K562 (cell line): ENCODE measurements around the gene EEF2. TPM values are rescaled to one million over a fixed set of nuclear protein-coding genes. Genes with fewer than 3 reads are reported as not detected.

Experiments
- BRCA1 ChIP-seq, 2 experiments: fragments of 450-650 bp in 1 of 2; sonication (generic) in 1 of 2; formaldehyde crosslinking in 1 of 2; IDR thresholded peaks; 2 replicates each; pipeline versions ENCODE4 v1.5.0 to v1.6.1; 2017 to 2020; ENCODE audit warnings: mild to moderate bottlenecking in 1 of 2, missing genetic modification reagents in 1 of 2
- HMGN3 ChIP-seq: IDR thresholded peaks from 2 replicates; pipeline ENCODE4 v1.6.1; 2011; ENCODE audit warnings: borderline replicate concordance, low read depth, mild to moderate bottlenecking, mixed read lengths, low read length; ENCODE audit not compliant: insufficient read length; ENCODE audit errors: extremely low read depth
- KAT7 ChIP-seq: sonication (generic); formaldehyde crosslinking; IDR thresholded peaks from 2 replicates; pipeline ENCODE4 v1.8.0; 2022; ENCODE audit warnings: missing genetic modification reagents, mild to moderate bottlenecking, borderline replicate concordance
- POLR2AphosphoS5 ChIP-seq: IDR thresholded peaks from 2 replicates; pipeline ENCODE4 v1.6.1; 2011; ENCODE audit warnings: mild to moderate bottlenecking, low read depth, low read length, moderate library complexity; ENCODE audit not compliant: control insufficient read depth, insufficient read depth
- PRPF4 ChIP-seq: fragments of 200-400 bp; formaldehyde crosslinking; IDR thresholded peaks from one replicate; pipeline ENCODE4 v1.6.1; 2017; ENCODE audit warnings: low read length, low read depth, mild to moderate bottlenecking; ENCODE audit not compliant: insufficient read depth, poor library complexity, severe bottlenecking
- SAFB ChIP-seq: fragments of 200-400 bp; formaldehyde crosslinking; IDR thresholded peaks from 2 replicates; pipeline ENCODE4 v1.6.1; 2017; ENCODE audit warnings: low read depth, low read length, borderline replicate concordance
- SAFB2 ChIP-seq: fragments of 200-400 bp; formaldehyde crosslinking; IDR thresholded peaks from 2 replicates; pipeline ENCODE4 v1.6.1; 2018; ENCODE audit warnings: borderline replicate concordance, low read length, low read depth, moderate library complexity; ENCODE audit not compliant: severe bottlenecking
- XRCC3 ChIP-seq: fragments of 450-650 bp; IDR thresholded peaks from 2 replicates; pipeline ENCODE4 v1.6.1; 2017; ENCODE audit warnings: mild to moderate bottlenecking, moderate library complexity
- ZFX ChIP-seq: sonication (generic); formaldehyde crosslinking; IDR thresholded peaks from 2 replicates; pipeline ENCODE4 v1.8.0; 2022; ENCODE audit warnings: mild to moderate bottlenecking, missing genetic modification reagents, moderate library complexity
- polyA plus RNA-seq, 8 experiments: library from polyadenylated mRNA; depleted of rRNA in 4 of 8; stranded (reverse) in 5 of 8; unstranded in 3 of 8; fragments of >200 nt; fragmentation: Nextera tagmentation in 2 of 8; fragmentation: Illumina TruSeq in 1 of 8; extraction: Ambion mirVana in 2 of 8; extraction: Trizol in 1 of 8; gene quantifications; 2 replicates each; pipeline versions ENCODE4 v1.2.1 to v1.2.3, GENCODE V29; 2011 to 2014; ENCODE audit warnings: inconsistent platforms in 1 of 8, missing spikeins in 1 of 8
- total RNA-seq, 7 experiments: library from RNA; depleted of rRNA in 6 of 7; stranded (reverse); fragments of >200 nt in 6 of 7; fragmentation: Illumina TruSeq in 2 of 7; extraction: Trizol in 2 of 7; gene quantifications; 2 replicates each; pipeline versions ENCODE4 v1.2.1 to v1.2.3, GENCODE V29; 2011 to 2021; ENCODE audit warnings: low replicate concordance in 1 of 7
- TF ChIP-seq, protein P1 (sequence below): fragments of 250-450 bp; sonication (Bioruptor Pico); IDR thresholded peaks from 2 replicates; pipeline ENCODE4 v1.4.0; 2020; ENCODE audit warnings: mild to moderate bottlenecking, moderate library complexity
- TF ChIP-seq, protein P2 (sequence below): sonication (generic); formaldehyde crosslinking; IDR thresholded peaks from 2 replicates; pipeline ENCODE4 v1.8.0; 2023; ENCODE audit warnings: mild to moderate bottlenecking, missing genetic modification reagents
- TF ChIP-seq, protein P3 (sequence below): fragments of 450-650 bp; formaldehyde crosslinking; IDR thresholded peaks from 2 replicates; pipeline ENCODE4 v1.4.0; 2022; ENCODE audit warnings: missing genetic modification characterization
- TF ChIP-seq, protein P4 (sequence below), 3 experiments: IDR thresholded peaks in 2 of 3; conservative IDR thresholded peaks in 1 of 3; 2 replicates each; pipeline ENCODE4 v1.5.1; 2011 to 2012; ENCODE audit warnings: low read length in 3 of 3, mild to moderate bottlenecking in 3 of 3, control low read depth in 2 of 3, improper control_type of control experiment in 1 of 3, inconsistent platforms in 1 of 3, low read depth in 1 of 3, mixed read lengths in 1 of 3, moderate library complexity in 1 of 3; ENCODE audit not compliant: insufficient read depth in 2 of 3

The EEF2 gene
- total and polyA plus RNA-seq, 9 of the 15 experiments (the other 6 are each of a cell fraction or from before 2014, with no cell fraction given): 372 to 3,003 (median 1,453) TPM

DNA sequence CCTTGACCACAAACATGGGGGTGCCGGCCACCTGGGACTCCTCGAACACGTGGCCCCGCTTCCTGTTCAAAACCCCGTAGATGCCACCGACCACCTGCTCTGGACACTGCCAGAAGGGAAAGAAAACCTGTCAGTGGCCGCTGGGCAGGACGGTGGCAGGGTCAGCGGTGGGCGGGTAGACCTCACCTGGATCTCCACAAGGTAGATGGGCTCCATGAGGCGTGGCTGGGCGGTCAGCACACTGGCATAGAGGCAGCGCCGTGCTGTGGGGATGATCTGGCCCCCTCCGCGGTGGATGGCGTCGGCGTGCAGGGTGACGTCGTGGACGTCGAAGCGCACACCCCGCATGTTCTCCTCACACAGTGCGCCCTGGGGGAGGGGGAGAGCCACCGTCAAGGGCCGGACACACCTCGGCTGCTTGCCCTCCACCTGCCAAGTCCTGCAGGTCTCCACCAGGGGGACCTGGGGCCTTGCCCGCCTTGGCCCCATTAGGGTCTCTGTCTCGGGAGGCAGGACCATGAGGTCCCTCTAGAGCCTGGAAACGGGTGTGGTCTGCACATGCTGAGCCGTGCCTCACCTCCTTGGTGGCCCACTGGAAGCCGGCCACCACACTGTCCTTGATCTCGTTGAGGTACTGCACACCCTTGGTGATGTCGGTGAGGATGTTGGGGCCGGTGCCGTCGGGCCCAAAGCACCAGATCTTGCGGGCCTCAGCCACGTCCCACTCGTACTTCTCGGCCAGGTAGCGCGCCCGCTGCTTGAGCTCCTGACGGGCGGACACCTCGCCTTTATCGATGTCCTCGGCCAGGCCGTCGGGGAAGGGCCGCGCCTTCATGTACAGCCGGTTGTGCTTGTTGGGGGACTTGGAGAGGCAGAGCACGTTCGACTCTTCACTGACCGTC, 7.8 kb downstream of the EEF2 start (continued):
- TF ChIP-seq, protein P1, sequence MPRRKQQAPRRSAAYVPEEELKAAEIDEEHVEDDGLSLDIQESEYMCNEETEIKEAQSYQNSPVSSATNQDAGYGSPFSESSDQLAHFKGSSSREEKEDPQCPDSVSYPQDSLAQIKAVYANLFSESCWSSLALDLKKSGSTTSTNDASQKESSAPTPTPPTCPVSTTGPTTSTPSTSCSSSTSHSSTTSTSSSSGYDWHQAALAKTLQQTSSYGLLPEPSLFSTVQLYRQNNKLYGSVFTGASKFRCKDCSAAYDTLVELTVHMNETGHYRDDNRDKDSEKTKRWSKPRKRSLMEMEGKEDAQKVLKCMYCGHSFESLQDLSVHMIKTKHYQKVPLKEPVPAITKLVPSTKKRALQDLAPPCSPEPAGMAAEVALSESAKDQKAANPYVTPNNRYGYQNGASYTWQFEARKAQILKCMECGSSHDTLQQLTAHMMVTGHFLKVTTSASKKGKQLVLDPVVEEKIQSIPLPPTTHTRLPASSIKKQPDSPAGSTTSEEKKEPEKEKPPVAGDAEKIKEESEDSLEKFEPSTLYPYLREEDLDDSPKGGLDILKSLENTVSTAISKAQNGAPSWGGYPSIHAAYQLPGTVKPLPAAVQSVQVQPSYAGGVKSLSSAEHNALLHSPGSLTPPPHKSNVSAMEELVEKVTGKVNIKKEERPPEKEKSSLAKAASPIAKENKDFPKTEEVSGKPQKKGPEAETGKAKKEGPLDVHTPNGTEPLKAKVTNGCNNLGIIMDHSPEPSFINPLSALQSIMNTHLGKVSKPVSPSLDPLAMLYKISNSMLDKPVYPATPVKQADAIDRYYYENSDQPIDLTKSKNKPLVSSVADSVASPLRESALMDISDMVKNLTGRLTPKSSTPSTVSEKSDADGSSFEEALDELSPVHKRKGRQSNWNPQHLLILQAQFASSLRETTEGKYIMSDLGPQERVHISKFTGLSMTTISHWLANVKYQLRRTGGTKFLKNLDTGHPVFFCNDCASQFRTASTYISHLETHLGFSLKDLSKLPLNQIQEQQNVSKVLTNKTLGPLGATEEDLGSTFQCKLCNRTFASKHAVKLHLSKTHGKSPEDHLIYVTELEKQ: no peak
- TF ChIP-seq HMGN3 (no peak), SAFB (peak; percentile 5; the same call in 1 of the 2 replicates), POLR2AphosphoS5 (peak; percentile 41; the same call in 1 of the 2 replicates), XRCC3 (no peak), PRPF4 (peak; percentile 87), ZFX (CRISPR knock-in tag) (0 out of 2 replicates have a peak, but pooled peaks have one; percentile 34), KAT7 (CRISPR knock-in tag) (peak; percentile 10; the same call in 1 of the 2 replicates), BRCA1 (IDR thresholded peaks at IDR 0.05) (no peak), BRCA1 (CRISPR knock-in tag; IDR thresholded peaks at IDR 0.05) (no peak), SAFB2 (no peak)
- TF ChIP-seq, protein P2, sequence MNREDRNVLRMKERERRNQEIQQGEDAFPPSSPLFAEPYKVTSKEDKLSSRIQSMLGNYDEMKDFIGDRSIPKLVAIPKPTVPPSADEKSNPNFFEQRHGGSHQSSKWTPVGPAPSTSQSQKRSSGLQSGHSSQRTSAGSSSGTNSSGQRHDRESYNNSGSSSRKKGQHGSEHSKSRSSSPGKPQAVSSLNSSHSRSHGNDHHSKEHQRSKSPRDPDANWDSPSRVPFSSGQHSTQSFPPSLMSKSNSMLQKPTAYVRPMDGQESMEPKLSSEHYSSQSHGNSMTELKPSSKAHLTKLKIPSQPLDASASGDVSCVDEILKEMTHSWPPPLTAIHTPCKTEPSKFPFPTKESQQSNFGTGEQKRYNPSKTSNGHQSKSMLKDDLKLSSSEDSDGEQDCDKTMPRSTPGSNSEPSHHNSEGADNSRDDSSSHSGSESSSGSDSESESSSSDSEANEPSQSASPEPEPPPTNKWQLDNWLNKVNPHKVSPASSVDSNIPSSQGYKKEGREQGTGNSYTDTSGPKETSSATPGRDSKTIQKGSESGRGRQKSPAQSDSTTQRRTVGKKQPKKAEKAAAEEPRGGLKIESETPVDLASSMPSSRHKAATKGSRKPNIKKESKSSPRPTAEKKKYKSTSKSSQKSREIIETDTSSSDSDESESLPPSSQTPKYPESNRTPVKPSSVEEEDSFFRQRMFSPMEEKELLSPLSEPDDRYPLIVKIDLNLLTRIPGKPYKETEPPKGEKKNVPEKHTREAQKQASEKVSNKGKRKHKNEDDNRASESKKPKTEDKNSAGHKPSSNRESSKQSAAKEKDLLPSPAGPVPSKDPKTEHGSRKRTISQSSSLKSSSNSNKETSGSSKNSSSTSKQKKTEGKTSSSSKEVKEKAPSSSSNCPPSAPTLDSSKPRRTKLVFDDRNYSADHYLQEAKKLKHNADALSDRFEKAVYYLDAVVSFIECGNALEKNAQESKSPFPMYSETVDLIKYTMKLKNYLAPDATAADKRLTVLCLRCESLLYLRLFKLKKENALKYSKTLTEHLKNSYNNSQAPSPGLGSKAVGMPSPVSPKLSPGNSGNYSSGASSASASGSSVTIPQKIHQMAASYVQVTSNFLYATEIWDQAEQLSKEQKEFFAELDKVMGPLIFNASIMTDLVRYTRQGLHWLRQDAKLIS: 0 out of 2 replicates have a peak, but pooled peaks have one; percentile 22
- TF ChIP-seq, protein P3, sequence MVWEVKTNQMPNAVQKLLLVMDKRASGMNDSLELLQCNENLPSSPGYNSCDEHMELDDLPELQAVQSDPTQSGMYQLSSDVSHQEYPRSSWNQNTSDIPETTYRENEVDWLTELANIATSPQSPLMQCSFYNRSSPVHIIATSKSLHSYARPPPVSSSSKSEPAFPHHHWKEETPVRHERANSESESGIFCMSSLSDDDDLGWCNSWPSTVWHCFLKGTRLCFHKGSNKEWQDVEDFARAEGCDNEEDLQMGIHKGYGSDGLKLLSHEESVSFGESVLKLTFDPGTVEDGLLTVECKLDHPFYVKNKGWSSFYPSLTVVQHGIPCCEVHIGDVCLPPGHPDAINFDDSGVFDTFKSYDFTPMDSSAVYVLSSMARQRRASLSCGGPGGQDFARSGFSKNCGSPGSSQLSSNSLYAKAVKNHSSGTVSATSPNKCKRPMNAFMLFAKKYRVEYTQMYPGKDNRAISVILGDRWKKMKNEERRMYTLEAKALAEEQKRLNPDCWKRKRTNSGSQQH (CRISPR knock-in tag): no peak
- TF ChIP-seq, protein P4, sequence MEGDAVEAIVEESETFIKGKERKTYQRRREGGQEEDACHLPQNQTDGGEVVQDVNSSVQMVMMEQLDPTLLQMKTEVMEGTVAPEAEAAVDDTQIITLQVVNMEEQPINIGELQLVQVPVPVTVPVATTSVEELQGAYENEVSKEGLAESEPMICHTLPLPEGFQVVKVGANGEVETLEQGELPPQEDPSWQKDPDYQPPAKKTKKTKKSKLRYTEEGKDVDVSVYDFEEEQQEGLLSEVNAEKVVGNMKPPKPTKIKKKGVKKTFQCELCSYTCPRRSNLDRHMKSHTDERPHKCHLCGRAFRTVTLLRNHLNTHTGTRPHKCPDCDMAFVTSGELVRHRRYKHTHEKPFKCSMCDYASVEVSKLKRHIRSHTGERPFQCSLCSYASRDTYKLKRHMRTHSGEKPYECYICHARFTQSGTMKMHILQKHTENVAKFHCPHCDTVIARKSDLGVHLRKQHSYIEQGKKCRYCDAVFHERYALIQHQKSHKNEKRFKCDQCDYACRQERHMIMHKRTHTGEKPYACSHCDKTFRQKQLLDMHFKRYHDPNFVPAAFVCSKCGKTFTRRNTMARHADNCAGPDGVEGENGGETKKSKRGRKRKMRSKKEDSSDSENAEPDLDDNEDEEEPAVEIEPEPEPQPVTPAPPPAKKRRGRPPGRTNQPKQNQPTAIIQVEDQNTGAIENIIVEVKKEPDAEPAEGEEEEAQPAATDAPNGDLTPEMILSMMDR (IDR thresholded peaks at IDR 0.05 in 2 of 3, conservative IDR thresholded peaks at IDR 0.05 in 1 of 3; ENCODE audit: insufficient read depth in 2 of 3, low read depth in 1 of 3, low read length in 3 of 3): 0 out of 6 replicates have a peak, but pooled peaks of 1 of the 3 experiments have one; percentile 24
